ENCODE measurements around the gene CUX1.
"Not testable (repeated sequence)": the region's sequence is repeated elsewhere in the genome, so short reads cannot be mapped to it uniquely, and the experiment has no call there.

CUX1 gene

GRCh38 chr7:102327183-102327582, 509.8 kb downstream of the CUX1 start:
- not testable (repeated sequence) for DNase-seq

GRCh38 chr7:102328863-102329262, 511.4 kb downstream of the CUX1 start:
- DNase-seq, result not testable (repeated sequence)

- not testable (repeated sequence) for DNase-seq
These were observed 511.9 kb downstream of the CUX1 start for GRCh38 chr7:102329366-102329765.

GRCh38 chr7:102330666-102331460, 513.4 kb downstream of the CUX1 start:
- not testable (repeated sequence) for DNase-seq

Data from 8988T (cell line).